GM08714 (cell line): ENCODE data around the gene TSPO2.
A peak's percentile ranks its signal among the peaks of the same experiment; 100 is the strongest.
"Not testable (repeated sequence)": the region's sequence is repeated elsewhere in the genome, so short reads cannot be mapped to it uniquely, and the experiment has no call there.

Source experiments
- H3K4me3 ChIP-seq: fragments of 200-500 bp; sonication (Bioruptor generic); 2 replicates; pipeline ENCODE4 v1.5.1; 2014; ENCODE audit warnings: mild to moderate bottlenecking, low read length, inconsistent platforms
- ZNF274 ChIP-seq: IDR thresholded peaks from 2 replicates; pipeline ENCODE4 v1.6.1; 2012; ENCODE audit warnings: mild to moderate bottlenecking, low read depth, low read length

Gene TSPO2

DNA sequence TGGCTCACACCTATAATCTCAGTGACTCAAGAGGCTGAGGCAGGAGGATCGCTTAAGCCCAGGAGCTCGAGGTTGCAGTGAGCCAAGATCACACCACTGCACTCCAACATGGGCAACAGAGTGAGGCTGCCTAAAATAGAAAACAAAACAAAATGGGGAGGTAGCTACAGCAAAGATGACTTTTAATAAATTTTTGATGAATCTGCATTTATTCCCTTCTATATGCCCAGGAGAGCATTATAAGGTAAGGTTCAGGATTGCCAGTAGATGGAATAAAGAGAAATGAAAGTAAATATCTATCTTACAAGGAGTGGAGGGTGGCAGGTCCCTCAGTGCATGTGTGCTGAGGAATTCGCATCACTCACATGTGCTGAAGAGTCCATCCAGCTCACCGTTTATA is 27.5 kb upstream of the TSPO2 start:
- no peak overlapping the region for H3K4me3 ChIP-seq
- no peak for TF ChIP-seq ZNF274

DNA sequence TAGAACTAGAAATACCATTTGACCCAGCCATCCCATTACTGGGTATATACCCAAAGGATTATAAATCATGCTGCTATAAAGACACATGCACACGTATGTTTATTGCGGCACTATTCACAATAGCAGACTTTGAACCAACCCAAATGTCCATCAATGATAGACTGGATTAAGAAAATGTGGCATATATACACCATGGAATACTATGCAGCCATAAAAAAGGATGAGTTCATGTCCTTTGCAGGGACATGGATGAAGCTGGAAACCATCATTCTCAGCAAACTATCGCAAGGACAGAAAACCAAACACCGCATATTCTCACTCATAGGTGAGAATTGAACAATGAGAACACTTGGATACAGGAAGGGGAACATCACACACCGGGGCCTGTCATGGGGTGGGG is 26.4 kb upstream of the TSPO2 start:
- H3K4me3 ChIP-seq: not testable (repeated sequence)

DNA sequence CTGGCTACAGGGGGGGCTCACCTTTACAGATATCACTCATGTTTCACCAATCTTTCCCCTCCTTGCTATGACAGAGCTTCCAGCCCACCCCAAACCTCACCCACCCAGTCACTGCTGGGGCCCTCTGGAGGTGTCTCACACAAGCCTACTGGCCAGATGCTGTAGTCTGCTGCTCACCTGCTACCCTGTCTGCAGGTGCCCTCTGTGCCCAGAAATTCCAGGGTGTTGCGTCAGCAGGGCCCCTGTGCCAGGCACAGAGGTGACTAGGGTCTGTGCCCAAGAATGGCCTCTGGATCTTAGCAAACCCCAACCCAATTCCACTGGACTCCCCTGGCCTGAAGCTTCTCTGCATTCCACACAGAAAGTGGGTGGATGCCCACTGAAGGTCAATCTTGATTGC is 24.6 kb upstream of the TSPO2 start:
- H3K4me3 ChIP-seq: no peak overlapping the region
- no peak for TF ChIP-seq ZNF274

DNA sequence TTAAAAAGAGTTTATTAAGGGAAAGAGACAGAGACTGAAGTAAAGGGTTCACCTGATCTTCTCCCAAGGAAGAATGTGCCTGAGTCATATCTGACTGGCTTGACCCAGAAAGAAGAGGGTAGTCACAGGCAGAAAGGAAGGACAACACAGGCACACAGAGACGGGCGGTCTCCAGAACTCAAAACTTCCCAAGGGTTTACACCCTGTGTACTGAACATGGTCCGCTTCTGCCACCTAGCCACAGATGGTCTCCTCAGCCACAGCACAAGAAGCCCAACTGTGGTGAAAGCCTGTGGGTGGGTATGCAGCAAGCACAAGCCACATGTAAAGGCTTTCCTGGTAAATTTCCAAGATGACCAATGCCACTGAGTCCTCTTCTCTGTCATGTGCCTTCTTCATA is 20.4 kb upstream of the TSPO2 start:
- no peak for TF ChIP-seq ZNF274
- H3K4me3 ChIP-seq: no peak overlapping the region

DNA sequence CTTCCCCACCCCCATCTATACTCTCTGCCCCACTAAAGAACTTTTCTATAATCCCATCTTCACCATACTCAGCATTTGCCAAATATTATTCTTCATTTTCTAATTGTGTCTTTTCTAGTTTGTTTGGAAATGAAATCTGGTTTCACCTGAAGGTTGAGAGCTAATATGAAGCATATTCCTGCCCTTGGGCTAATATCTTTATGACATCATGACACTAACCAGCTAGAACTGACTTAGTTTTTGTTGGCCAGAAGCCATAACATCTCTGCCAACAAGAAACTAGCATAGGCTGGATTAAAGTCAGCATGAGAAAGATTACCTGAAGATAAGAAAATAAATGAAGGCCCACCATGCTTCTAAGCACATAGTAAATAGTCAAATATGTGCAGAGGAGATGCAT is 20.0 kb upstream of the TSPO2 start:
- no peak overlapping the region for H3K4me3 ChIP-seq
- no peak for TF ChIP-seq ZNF274

DNA sequence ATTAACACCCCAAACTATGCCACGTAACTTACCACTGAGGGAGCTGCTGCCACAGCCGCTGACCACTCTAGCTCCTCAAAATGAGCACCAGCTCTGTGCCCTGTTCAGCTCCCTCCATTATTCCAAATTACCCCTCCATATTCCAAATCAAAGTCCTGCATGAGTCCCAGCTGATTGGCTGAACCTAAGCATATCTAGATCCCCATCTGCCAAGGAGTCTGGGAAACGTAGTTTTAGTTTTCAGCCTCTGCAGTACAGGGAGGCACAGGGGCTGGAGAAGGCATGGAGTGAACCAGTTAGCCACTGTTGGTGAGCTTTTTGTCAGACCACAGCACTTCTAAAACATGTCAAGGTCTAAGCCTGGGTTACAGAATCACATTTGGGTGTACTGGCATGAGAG is 19.2 kb upstream of the TSPO2 start:
- no peak for TF ChIP-seq ZNF274
- H3K4me3 ChIP-seq: no peak overlapping the region

DNA sequence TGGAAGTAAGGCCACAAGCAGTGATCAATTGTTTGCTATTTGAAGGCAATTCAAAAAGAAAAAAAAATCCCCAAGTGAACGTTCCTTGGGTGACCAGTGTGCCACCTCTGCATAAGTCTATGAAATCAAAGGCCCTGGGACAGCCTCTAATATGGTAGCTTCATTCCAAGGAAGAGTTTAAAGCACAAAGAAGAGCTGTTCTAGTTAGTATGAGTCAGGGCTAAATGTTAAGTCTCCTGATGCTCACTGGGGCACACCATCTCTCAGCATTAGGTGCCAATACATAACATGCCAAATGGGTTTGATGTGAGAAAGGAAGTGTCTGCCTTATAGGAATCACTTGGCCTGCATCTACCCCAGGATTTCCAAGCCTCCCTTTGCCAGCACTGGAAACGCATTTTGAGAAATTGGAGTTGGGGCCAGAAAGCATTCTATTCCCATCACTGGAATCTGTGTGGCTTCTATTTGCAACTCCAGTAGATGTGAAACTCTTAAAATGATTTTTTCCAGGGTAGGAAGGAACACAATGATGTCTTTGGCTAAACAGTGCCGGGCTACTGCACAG is 16.2 kb upstream of the TSPO2 start:
- no peak for TF ChIP-seq ZNF274
- H3K4me3 ChIP-seq: no peak overlapping the region

DNA sequence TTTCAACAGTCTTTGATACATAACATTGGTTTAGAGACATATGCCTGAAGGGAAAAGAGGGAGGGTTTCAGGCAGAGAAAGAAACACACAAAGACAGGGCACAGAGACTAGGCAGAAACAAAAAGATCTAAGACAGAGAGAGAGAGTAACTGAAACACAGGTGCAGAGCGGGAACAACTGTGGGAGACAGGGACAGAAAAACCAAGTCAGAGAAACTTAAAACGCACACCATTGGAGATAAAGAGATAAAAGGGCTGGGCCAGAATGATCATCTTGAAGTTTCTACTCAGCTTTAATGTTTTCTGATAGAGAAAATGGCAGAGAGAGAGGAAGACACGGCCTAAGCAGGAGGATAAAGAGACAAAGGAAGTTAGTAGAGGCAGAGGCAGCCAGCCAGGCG is 15.0 kb upstream of the TSPO2 start:
- peak overlapping the region; percentile 3; the same call in 1 of the 2 replicates for H3K4me3 ChIP-seq
- TF ChIP-seq ZNF274: no peak

DNA sequence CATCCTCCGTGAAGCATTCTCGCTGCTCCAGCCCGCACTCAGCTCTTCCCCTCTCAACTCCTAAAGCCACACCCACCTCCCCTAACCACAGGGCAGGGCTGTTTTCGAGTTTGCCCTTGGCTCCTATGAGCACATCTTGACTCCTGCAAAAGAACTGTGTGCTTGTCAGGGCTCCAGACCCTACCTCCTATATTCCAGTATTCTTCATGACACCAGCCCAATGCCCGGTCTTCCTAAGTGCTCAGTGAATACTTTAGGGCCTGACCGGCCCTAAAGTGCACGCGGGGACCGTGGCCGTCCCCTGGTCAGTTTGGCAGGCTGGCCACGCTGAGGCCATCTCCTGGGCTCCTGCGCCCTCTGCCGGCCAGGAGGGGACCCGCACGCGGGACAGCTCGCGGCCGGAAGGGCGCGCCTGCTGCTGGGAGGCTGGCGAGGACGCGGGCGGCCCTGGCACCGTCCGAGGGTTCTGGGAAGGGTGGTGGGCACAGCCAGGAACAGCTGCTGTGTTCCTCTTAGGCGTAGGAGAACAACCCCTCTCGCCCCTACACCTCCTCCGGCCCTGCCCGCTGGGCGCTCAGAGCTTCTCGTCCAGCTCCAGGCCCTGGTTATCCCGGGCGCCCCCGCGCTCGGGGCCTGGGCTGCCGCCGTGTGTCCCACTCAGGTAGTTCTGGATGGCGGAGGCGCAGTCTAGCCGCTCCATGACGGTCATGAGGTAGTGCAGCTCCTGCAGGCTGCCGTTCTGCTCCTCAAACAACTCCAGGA is 14.3 kb upstream of the TSPO2 start:
- peak overlapping the region; percentile 37; the same call in 1 of the 2 replicates for H3K4me3 ChIP-seq

DNA sequence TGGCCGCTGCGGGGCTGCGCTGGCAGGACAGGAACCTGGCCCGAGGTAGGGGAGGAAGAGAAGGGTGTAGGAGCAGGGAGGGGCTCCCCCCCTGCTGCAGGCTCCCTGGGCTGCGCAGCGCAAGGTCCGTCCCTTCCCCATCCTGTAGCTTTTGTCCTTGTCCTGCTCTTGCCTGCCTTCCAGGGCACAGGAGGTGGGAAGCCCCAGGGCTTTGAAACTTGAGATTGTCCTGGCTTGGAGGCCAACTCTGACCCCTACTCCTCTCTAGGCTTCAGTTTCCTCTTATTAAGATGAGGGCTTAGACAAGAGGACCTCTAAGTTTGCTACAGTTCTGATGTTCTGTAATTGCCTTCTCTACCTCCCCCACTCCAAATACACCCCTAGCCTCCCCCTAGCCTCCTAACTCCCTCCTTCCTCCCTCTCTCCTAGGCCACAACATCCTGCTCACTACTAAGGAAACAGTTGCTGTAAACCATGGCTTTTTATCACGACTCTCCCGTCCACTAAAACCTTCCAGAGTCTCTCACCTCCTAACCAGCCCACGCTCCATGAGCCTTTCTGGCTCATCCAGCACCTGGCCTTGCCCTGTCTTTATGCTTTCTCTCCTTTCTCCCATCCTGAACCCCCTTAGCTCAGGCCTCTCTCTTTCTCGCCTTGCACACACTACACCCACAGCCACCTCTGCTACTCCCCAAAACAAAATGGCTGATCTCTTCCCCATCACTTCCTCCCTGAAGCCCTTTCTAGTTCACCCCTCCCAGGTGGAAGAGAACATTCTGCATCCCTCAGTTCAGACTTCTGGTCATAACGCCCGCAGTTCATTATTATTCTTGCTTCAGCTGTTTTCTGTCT is 13.5 kb upstream of the TSPO2 start:
- H3K4me3 ChIP-seq: peak overlapping the region; percentile 37; the same call in 1 of the 2 replicates

More for the DNA sequence above, 14.3 kb upstream of the TSPO2 start:
- no peak for TF ChIP-seq ZNF274

DNA sequence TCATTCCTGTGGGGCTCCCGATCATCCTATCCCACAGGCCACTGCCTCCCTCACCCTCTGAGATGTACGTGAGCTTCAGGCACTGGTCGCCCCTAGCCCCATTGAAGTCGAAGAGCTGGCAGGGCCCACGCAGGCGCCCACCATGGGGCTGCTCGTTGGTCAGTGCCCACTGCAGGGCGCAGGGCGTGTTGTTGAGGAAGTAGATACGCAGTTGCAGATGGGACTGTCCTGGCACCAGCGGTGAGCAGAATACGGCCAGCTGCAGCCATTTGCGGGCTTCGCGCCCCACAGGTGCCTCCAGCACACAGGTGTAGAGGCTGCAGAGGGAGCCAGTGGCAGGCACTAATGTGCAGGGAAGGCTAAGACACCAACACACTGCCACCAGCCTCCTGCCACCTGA is 9.4 kb upstream of the TSPO2 start:
- no peak for TF ChIP-seq ZNF274
- H3K4me3 ChIP-seq: no peak overlapping the region

More for the DNA sequence above, 13.5 kb upstream of the TSPO2 start:
- no peak for TF ChIP-seq ZNF274

DNA sequence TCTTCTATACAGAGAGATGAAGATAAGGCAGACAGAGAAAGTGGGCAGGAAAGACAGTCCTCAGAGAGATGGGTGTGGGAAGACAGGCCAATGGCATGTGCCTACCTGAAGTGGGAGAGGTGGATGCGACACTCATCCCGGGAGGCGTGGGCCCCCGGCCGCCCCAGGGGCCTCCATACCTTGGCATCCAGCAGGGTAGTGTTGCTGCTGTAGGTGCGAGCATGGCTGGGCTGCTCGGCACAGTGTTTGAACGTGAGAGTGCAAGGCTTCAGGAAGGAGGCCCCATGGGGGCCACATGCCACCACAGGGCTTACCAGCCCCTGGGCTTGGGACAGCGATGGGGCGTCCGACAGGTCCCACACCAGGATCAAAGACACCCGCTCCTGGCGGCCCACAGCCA is 8.5 kb upstream of the TSPO2 start:
- H3K4me3 ChIP-seq: no peak overlapping the region
- no peak for TF ChIP-seq ZNF274

DNA sequence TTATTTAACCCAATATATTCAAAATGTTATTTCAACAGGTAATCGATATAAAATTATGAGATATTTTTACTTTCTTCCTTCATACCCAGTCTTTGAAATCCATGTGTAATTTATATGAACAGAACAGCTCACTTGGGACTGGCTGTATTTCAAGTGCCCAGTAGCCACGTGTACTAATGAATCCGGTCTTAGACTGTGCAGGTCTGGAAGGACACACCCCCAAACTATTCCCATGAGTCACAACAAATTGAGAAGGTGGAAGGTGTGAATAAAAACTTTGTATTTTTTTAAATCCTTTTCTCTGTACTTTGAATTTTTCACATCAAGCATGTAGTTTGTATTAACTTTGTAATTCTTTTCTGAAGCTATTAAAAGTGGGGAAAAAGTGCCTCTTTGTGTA is 6.1 kb upstream of the TSPO2 start:
- no peak overlapping the region for H3K4me3 ChIP-seq
- no peak for TF ChIP-seq ZNF274

DNA sequence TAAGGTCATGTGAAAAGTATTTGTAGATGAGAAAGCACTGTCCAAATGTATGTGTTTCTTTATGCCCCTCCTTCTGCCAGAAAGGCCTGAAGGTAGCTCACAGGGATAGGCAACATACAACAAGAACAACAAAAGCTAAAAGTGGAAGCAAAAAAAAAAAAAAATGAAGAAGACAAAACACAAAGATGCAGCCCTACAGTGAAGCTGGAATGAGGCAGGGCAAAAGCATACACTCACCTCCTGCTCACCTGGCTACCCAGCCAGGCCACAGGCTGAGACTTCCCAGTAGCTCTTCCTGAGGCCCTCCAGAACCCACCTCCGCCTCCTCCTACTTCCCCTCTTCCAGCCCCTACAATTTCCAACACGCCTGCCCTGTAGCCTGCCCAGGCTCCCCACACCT is 5.7 kb upstream of the TSPO2 start:
- H3K4me3 ChIP-seq: no peak overlapping the region
- no peak for TF ChIP-seq ZNF274

DNA sequence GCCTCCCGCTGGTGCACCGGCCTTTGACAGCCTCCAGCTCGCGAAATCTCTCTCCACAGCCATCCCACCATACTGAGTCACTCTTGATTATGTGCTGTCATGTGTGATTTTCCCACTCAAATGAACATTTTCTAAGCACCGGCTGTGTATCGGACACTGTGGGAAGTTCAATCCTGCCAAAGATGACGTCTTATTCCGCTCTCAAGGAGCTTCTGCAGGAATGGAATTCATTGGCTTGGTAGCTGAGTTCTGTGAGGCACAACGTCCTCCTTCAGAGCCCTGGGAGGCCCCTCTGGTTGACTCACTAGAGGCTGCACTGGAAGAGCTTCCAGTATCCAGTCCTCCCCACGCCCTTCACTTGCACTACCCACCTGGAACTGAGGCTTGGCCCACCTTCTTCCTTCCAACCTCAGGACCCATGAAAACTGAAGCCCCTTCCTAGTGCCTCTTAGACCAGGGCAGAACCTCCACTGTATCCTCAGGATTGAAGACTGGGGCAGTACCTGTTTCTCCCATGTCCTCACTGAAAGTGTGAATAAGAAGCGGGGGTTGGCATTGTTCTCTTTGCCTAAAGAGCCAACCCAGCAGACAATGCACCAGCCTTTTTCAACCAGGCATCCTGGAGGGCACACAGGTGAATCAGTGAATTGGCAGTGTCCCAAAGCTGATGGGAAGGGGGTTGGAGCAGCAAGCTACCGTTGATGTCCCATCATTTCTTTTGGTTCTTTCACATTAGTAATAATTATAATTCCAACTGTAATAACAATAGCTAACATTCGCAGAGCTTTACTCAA is 5.0 kb upstream of the TSPO2 start:
- TF ChIP-seq ZNF274: no peak
- H3K4me3 ChIP-seq: no peak overlapping the region
